GM10248 (cell line): ENCODE data around the gene OGA.
A peak's percentile ranks its signal among the peaks of the same experiment; 100 is the strongest.

Experiments used
- CTCF ChIA-PET: fragments of 300-600 bp; sonication (Branson Sonifier 250); formaldehyde crosslinking; extraction: SDS; loops from one replicate; lab custom pipeline; 2021; ENCODE audit warnings: antibody characterized with exemption; lab: Yijun Ruan, JAX
- POLR2A ChIA-PET: fragments of 350-650 bp; sonication (Branson Sonifier 250); formaldehyde crosslinking; extraction: SDS; loops from one replicate; lab custom pipeline; 2020; ENCODE audit warnings: antibody characterized with exemption; lab: Yijun Ruan, JAX
- DNase-seq: peaks from one replicate; pipeline ENCODE4 v3.0.0; 2012; ENCODE audit errors: extremely low spot score
- TF ChIP-seq, protein P1 (sequence below): IDR thresholded peaks from 2 replicates; pipeline ENCODE4 v1.5.1; 2012; ENCODE audit warnings: mild to moderate bottlenecking, low read depth; ENCODE audit errors: extremely low read depth, missing control alignments, control extremely low read depth

The OGA gene

GRCh38 chr10:101827919-101828600 lies 9.8 kb upstream of the OGA start:
- no peak for DNase-seq
- POLR2A ChIA-PET, result interaction anchor here (1.4 kb wide), 1 partner anchor 10 kb away, joined by 3 read pairs; the partner anchor contains the start of gene OGA
- CTCF ChIA-PET, result interaction anchor here (1.0 to 10.7 kb wide), 4 partner anchors 8 to 182 kb away, joined by 3 to 66 read pairs (median 14); no protein-coding TSS in a partner anchor
- TF ChIP-seq, protein P1, sequence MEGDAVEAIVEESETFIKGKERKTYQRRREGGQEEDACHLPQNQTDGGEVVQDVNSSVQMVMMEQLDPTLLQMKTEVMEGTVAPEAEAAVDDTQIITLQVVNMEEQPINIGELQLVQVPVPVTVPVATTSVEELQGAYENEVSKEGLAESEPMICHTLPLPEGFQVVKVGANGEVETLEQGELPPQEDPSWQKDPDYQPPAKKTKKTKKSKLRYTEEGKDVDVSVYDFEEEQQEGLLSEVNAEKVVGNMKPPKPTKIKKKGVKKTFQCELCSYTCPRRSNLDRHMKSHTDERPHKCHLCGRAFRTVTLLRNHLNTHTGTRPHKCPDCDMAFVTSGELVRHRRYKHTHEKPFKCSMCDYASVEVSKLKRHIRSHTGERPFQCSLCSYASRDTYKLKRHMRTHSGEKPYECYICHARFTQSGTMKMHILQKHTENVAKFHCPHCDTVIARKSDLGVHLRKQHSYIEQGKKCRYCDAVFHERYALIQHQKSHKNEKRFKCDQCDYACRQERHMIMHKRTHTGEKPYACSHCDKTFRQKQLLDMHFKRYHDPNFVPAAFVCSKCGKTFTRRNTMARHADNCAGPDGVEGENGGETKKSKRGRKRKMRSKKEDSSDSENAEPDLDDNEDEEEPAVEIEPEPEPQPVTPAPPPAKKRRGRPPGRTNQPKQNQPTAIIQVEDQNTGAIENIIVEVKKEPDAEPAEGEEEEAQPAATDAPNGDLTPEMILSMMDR, result no peak

DNA sequence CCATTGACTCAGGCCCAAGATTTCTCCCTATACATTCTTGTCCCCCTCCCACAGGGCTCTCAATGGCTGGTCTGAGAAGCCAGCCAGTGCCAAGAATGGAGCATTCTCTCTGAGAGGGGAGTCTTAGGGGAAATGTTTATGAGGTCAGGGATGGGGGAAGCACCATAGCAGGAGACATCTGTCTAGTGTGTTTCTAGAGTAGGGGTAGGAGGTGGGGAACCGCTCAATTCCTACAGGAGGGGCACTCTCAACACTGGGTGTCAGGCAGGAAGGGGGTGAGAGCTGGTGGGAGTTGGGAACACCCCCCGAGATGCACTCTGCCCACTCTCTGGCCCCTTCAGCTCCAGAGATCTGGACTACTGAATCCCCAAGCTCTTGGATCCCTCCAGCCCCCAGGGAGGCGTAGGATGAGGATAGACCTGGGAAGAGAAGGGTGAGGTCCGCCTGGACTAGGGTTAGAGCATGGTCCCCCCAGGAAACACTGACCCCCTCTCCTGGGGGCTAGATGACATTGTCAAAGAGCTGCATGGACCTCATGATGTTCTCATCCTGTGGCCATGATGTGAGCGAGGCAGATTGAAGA lies 8.7 kb upstream of the OGA start:
- TF ChIP-seq, protein P1, result no peak
- POLR2A ChIA-PET, result interaction anchor here (1.0 to 1.4 kb wide), 2 partner anchors 9 kb away, joined by 3 read pairs; partner anchors contain the start of gene OGA
- CTCF ChIA-PET, result interaction anchor here (0.8 to 10.7 kb wide), 6 partner anchors 9 to 183 kb away, joined by 3 to 66 read pairs (median 8); partner anchors contain the start of gene OGA
- DNase-seq, result no peak

DNA sequence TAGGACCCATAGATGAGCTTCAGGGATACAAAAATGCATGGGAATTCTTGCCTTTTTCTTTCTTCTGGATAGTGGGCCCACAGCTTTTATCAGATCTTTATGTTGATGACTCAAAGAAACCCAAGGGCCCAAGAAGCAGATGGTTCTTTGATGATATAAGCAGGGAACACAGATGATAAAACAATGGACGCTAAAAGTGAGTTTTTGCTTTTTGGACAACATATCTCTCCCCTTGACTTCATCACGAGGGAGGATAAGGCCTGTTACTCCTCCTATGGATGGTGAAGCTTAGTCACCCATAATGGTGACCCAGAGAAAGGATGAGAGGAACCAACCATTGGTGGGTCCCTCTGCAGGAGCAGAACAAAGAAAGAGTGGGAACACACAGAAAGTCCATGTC lies 6.5 kb upstream of the OGA start:
- POLR2A ChIA-PET, result no interaction called here
- no peak for DNase-seq
- CTCF ChIA-PET, result interaction anchor here (0.9 to 10.7 kb wide), 2 partner anchors 11 to 16 kb away, joined by 4 to 66 read pairs; no protein-coding TSS in a partner anchor

GRCh38 chr10:101818872-101819633 lies 809 bp upstream of the OGA start:
- DNase-seq, result no peak
- POLR2A ChIA-PET, result interaction anchor here (0.6 to 2.0 kb wide), 5 partner anchors 8 to 295 kb away, joined by 3 to 5 read pairs (median 4); no protein-coding TSS in a partner anchor
- TF ChIP-seq, protein P1, result no peak
- CTCF ChIA-PET, result interaction anchor here (1.0 to 10.7 kb wide), 11 partner anchors 8 to 300 kb away, joined by 3 to 66 read pairs (median 5); no protein-coding TSS in a partner anchor

More for the DNA sequence above, 6.5 kb upstream of the OGA start:
- TF ChIP-seq, protein P1, result no peak

- DNase-seq, result peak; percentile 32
- TF ChIP-seq, protein P1, result no peak
- CTCF ChIA-PET, result interaction anchor here (0.9 to 10.7 kb wide), 11 partner anchors 9 to 302 kb away, joined by 3 to 66 read pairs (median 5); no protein-coding TSS in a partner anchor
- POLR2A ChIA-PET, result interaction anchor here (0.7 to 2.0 kb wide), 6 partner anchors 9 to 297 kb away, joined by 3 to 5 read pairs (median 3); no protein-coding TSS in a partner anchor
Measured at GRCh38 chr10:101817337-101818118, 716 bp downstream of the OGA start.
